ENCODE results near the gene VAV2. TPM values are rescaled to one million over a fixed set of nuclear protein-coding genes. Genes with fewer than 3 reads are reported as not detected.

VAV2 gene
- total RNA-seq, 6 experiments from 2014 or later = 17.6 to 24.5 (median 21.7) TPM

DNA sequence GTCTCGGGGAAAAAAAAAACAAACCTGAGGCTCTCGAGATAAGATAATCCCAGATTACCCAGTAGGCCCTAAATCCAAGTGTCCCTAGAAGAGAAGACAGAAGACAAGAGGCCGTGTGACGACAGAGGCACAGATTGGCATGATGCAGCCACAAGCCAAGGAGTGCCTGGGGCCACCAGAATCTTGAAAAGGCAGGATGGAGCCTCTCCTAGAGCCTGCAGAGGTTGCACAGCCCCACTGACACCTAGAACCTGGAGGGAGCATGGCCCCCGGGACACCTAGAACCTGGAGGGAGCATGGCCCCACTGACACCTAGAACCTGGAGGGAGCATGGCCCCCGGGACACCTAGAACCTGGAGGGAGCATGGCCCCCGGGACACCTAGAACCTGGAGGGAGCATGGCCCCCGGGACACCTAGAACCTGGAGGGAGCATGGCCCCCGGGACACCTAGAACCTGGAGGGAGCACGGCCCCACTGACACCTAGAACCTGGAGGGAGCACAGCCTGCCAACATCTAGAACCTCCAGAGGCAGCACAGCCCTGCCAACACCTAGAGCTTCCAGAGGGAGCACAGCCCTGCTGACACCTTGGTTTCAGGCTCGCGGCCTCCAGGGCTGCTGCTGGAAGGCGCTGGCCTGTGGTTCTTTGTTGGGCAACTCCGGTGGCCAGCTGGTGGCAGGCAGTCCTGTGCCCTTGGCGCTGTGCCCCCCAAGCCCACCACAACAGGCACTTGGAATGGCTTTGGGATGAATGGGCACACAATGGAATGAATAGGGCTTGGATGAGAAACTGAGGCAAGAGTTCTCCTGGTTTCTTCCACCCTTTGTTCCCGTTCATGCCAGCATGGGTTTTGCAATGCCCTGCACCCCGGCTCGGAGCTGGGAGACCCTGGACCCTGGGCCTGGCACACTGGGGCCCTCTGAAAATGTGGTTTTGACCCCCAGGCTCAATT, 39.2 kb downstream of the VAV2 start:
- TF ChIP-seq, protein P1, sequence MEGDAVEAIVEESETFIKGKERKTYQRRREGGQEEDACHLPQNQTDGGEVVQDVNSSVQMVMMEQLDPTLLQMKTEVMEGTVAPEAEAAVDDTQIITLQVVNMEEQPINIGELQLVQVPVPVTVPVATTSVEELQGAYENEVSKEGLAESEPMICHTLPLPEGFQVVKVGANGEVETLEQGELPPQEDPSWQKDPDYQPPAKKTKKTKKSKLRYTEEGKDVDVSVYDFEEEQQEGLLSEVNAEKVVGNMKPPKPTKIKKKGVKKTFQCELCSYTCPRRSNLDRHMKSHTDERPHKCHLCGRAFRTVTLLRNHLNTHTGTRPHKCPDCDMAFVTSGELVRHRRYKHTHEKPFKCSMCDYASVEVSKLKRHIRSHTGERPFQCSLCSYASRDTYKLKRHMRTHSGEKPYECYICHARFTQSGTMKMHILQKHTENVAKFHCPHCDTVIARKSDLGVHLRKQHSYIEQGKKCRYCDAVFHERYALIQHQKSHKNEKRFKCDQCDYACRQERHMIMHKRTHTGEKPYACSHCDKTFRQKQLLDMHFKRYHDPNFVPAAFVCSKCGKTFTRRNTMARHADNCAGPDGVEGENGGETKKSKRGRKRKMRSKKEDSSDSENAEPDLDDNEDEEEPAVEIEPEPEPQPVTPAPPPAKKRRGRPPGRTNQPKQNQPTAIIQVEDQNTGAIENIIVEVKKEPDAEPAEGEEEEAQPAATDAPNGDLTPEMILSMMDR (IDR thresholded peaks at IDR 0.05) = no peak
- no peak for DNase-seq
- no peaks in the 10 kb centered on the region for H3K9me3 Mint-ChIP-seq
- no peak overlapping the region for H3K4me3 Mint-ChIP-seq
- H3K27me3 Mint-ChIP-seq (ENCODE audit: insufficient read depth) = peaks cover 2% of the 10 kb centered on the region; the same call in 1 of the 2 replicates
- H3K4me1 Mint-ChIP-seq (ENCODE audit: low read depth) = peaks cover 16% of the 10 kb centered on the region
- H3K36me3 Mint-ChIP-seq (ENCODE audit: low read depth) = no peaks in the 10 kb centered on the region
- no peak overlapping the region for H3K27ac Mint-ChIP-seq

DNA sequence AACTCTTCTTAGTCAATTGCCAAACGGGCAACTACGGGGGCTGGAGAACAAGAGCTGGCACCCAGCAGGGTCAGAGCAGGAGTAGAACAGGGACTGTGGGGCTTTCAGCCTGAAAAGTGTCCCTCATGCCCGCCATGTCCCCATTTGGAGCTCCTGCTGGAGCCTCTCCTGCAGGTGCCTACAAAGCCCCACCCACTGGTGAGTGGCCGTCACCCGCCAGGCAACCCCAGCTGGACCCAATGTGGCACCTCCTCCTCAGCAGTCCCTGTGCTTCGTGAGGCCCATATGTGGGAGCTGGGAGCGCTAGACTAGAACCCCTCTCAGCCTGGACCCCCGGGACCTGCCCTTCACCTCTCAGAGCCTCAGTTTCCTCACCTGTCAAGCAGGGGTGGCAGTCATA, 40.9 kb downstream of the VAV2 start:
- TF ChIP-seq, protein P1 (IDR thresholded peaks at IDR 0.05) = no peak
- no peaks in the 10 kb centered on the region for H3K9me3 Mint-ChIP-seq
- no peak for DNase-seq
- no peak overlapping the region for H3K4me3 Mint-ChIP-seq
- no peak overlapping the region for H3K27ac Mint-ChIP-seq
- peaks cover 2% of the 10 kb centered on the region; the same call in 1 of the 2 replicates for H3K27me3 Mint-ChIP-seq (ENCODE audit: insufficient read depth)
- H3K4me1 Mint-ChIP-seq (ENCODE audit: low read depth) = peaks cover 3% of the 10 kb centered on the region
- no peaks in the 10 kb centered on the region for H3K36me3 Mint-ChIP-seq (ENCODE audit: low read depth)

GRCh38 chr9:133950629-133951111, 41.5 kb downstream of the VAV2 start:
- H3K36me3 Mint-ChIP-seq (ENCODE audit: low read depth) = no peaks in the 10 kb centered on the region; the same call in 1 of the 2 replicates
- no peak overlapping the region for H3K27ac Mint-ChIP-seq
- no peaks in the 10 kb centered on the region for H3K9me3 Mint-ChIP-seq
- no peak overlapping the region for H3K4me3 Mint-ChIP-seq
- H3K4me1 Mint-ChIP-seq (ENCODE audit: low read depth) = no peaks in the 10 kb centered on the region
- TF ChIP-seq, protein P1 (IDR thresholded peaks at IDR 0.05) = no peak
- peaks cover 2% of the 10 kb centered on the region; the same call in 1 of the 2 replicates for H3K27me3 Mint-ChIP-seq (ENCODE audit: insufficient read depth)
- no peak for DNase-seq

GRCh38 chr9:133950192-133950591, 41.9 kb downstream of the VAV2 start:
- peaks cover 2% of the 10 kb centered on the region; the same call in 1 of the 2 replicates for H3K27me3 Mint-ChIP-seq (ENCODE audit: insufficient read depth)
- H3K4me3 Mint-ChIP-seq = no peak overlapping the region
- H3K9me3 Mint-ChIP-seq = no peaks in the 10 kb centered on the region
- no peaks in the 10 kb centered on the region for H3K4me1 Mint-ChIP-seq (ENCODE audit: low read depth)
- TF ChIP-seq, protein P1 (IDR thresholded peaks at IDR 0.05) = no peak
- no peak overlapping the region for H3K27ac Mint-ChIP-seq
- H3K36me3 Mint-ChIP-seq (ENCODE audit: low read depth) = no peaks in the 10 kb centered on the region; the same call in 1 of the 2 replicates
- DNase-seq = no peak

- DNase-seq = no peak
- Mint-ChIP-seq H3K9me3 (no peaks in the 10 kb centered on the region), H3K4me1 (ENCODE audit: low read depth) (no peaks in the 10 kb centered on the region), H3K36me3 (ENCODE audit: low read depth) (no peaks in the 10 kb centered on the region; the same call in 1 of the 2 replicates), H3K27me3 (ENCODE audit: insufficient read depth) (peaks cover 2% of the 10 kb centered on the region; the same call in 1 of the 2 replicates), H3K27ac (no peak overlapping the region), H3K4me3 (no peak overlapping the region)
- TF ChIP-seq, protein P1 (IDR thresholded peaks at IDR 0.05) = no peak
These were observed 42.5 kb downstream of the VAV2 start for GRCh38 chr9:133949486-133950061.
